HUES6 (cell line): ENCODE data around the gene GPR42.

Experiments
- H3K27ac ChIP-seq: 2 replicates; pipeline ENCODE4 v1.7.0; 2013; ENCODE audit warnings: low read depth, mild to moderate bottlenecking, low read length, inconsistent platforms
- H3K27me3 ChIP-seq: 2 replicates; pipeline ENCODE4 v1.6.1; 2013; ENCODE audit warnings: low read length; ENCODE audit not compliant: control insufficient read depth, insufficient read depth
- H3K36me3 ChIP-seq: 2 replicates; pipeline ENCODE4 v1.6.1; 2013; ENCODE audit warnings: low read length; ENCODE audit not compliant: control insufficient read depth, insufficient read depth
- H3K4me1 ChIP-seq: 2 replicates; pipeline ENCODE4 v1.6.1; 2013; ENCODE audit warnings: low read length; ENCODE audit not compliant: control insufficient read depth, insufficient read depth
- H3K4me3 ChIP-seq: 2 replicates; pipeline ENCODE4 v1.5.1; 2013; ENCODE audit warnings: low read depth, low read length
- H3K9ac ChIP-seq: one replicate; pipeline ENCODE4 v1.6.1; 2013; ENCODE audit warnings: mild to moderate bottlenecking, low read length
- H3K9me3 ChIP-seq: 2 replicates; pipeline ENCODE4 v1.6.1; 2013; ENCODE audit warnings: low read depth, low read length; ENCODE audit not compliant: control insufficient read depth, insufficient read depth

The GPR42 gene

GRCh38 chr19:35370722-35371121 lies at the start of gene GPR42:
Gene GPR42 (plus strand): TSS chr19:35371068. CDS start chr19:35371360, 292 bp downstream.
- no peaks in the 10 kb centered on the region for H3K4me1 ChIP-seq
- no peak within 1 kb of the TSS for H3K27ac ChIP-seq
- no peaks in the 10 kb centered on the region; the same call in 1 of the 2 replicates for H3K27me3 ChIP-seq
- H3K9me3 ChIP-seq = peaks cover 7% of the 10 kb centered on the region
- H3K4me3 ChIP-seq = no peak within 1 kb of the TSS
- no peak within 1 kb of the TSS for H3K9ac ChIP-seq
- H3K36me3 ChIP-seq = no peaks in the 10 kb centered on the region

GRCh38 chr19:35321291-35321690 lies 49.6 kb upstream of the GPR42 start:
- peaks cover 5% of the 10 kb centered on the region for H3K9me3 ChIP-seq
- H3K4me1 ChIP-seq = peaks cover 3% of the 10 kb centered on the region; the same call in 1 of the 2 replicates

GRCh38 chr19:35322014-35322413 lies 48.9 kb upstream of the GPR42 start:
- Histone ChIP-seq H3K36me3 (no peaks in the 10 kb centered on the region), H3K4me3 (no peak overlapping the region), H3K27ac (no peak overlapping the region), H3K27me3 (no peaks in the 10 kb centered on the region), H3K9ac (no peak overlapping the region), H3K4me1 (peaks cover 3% of the 10 kb centered on the region; the same call in 1 of the 2 replicates), H3K9me3 (peaks cover 5% of the 10 kb centered on the region)

More at GRCh38 chr19:35321291-35321690, 49.6 kb upstream of the GPR42 start:
- H3K27me3 ChIP-seq = no peaks in the 10 kb centered on the region
- no peaks in the 10 kb centered on the region for H3K36me3 ChIP-seq
- no peak overlapping the region for H3K9ac ChIP-seq
- no peak overlapping the region for H3K4me3 ChIP-seq
- no peak overlapping the region for H3K27ac ChIP-seq

- Histone ChIP-seq H3K4me1 (peaks cover 9% of the 10 kb centered on the region; the same call in 1 of the 2 replicates), H3K9me3 (no peaks in the 10 kb centered on the region), H3K36me3 (no peaks in the 10 kb centered on the region), H3K27me3 (no peaks in the 10 kb centered on the region), H3K27ac (no peak overlapping the region), H3K4me3 (no peak overlapping the region), H3K9ac (no peak overlapping the region)
Measured at GRCh38 chr19:35327642-35328041, 43.2 kb upstream of the GPR42 start.

- no peak within 1 kb of the TSS for H3K4me3 ChIP-seq
- H3K27me3 ChIP-seq = no peaks in the 10 kb centered on the region
- no peak within 1 kb of the TSS for H3K27ac ChIP-seq
- no peak within 1 kb of the TSS for H3K9ac ChIP-seq
- peaks cover 9% of the 10 kb centered on the region; the same call in 1 of the 2 replicates for H3K4me1 ChIP-seq
- no peaks in the 10 kb centered on the region for H3K36me3 ChIP-seq
- H3K9me3 ChIP-seq = no peaks in the 10 kb centered on the region
Measured at GRCh38 chr19:35328851-35329285, 42.0 kb upstream of the GPR42 start, which contains the start of gene CD22. Gene CD22 (plus strand): TSS chr19:35329187. CDS start chr19:35332041, 2,854 bp downstream.

GRCh38 chr19:35329323-35329722 lies 41.5 kb upstream of the GPR42 start:
- no peak overlapping the region for H3K4me3 ChIP-seq
- H3K4me1 ChIP-seq = peaks cover 9% of the 10 kb centered on the region; the same call in 1 of the 2 replicates
- H3K36me3 ChIP-seq = no peaks in the 10 kb centered on the region
- no peaks in the 10 kb centered on the region for H3K27me3 ChIP-seq
- no peak overlapping the region for H3K27ac ChIP-seq
- no peak overlapping the region for H3K9ac ChIP-seq
- H3K9me3 ChIP-seq = no peaks in the 10 kb centered on the region

- Histone ChIP-seq H3K27me3 (no peaks in the 10 kb centered on the region), H3K9me3 (no peaks in the 10 kb centered on the region), H3K4me3 (no peak overlapping the region), H3K9ac (no peak overlapping the region), H3K27ac (no peak overlapping the region), H3K4me1 (peaks cover 9% of the 10 kb centered on the region; the same call in 1 of the 2 replicates), H3K36me3 (no peaks in the 10 kb centered on the region)
Measured at GRCh38 chr19:35330475-35330874, 40.4 kb upstream of the GPR42 start.

GRCh38 chr19:35331551-35332214 lies 39.2 kb upstream of the GPR42 start:
- Histone ChIP-seq H3K27me3 (no peaks in the 10 kb centered on the region), H3K27ac (no peak overlapping the region), H3K4me3 (no peak overlapping the region), H3K9me3 (no peaks in the 10 kb centered on the region), H3K36me3 (no peaks in the 10 kb centered on the region), H3K4me1 (peaks cover 9% of the 10 kb centered on the region; the same call in 1 of the 2 replicates), H3K9ac (no peak overlapping the region)

- Histone ChIP-seq H3K9ac (no peak overlapping the region), H3K4me1 (peaks cover 9% of the 10 kb centered on the region; the same call in 1 of the 2 replicates), H3K27ac (no peak overlapping the region)
Measured at GRCh38 chr19:35332817-35333216, 38.1 kb upstream of the GPR42 start.

GRCh38 chr19:35334144-35334753 lies 36.6 kb upstream of the GPR42 start:
- Histone ChIP-seq H3K27ac (no peak overlapping the region), H3K4me3 (no peak overlapping the region), H3K27me3 (no peaks in the 10 kb centered on the region), H3K9me3 (no peaks in the 10 kb centered on the region), H3K36me3 (no peaks in the 10 kb centered on the region), H3K4me1 (0 out of 2 replicates have a peak, but pooled peaks cover 1% of the 10 kb centered on the region), H3K9ac (no peak overlapping the region)

More at GRCh38 chr19:35332817-35333216, 38.1 kb upstream of the GPR42 start:
- no peak overlapping the region for H3K4me3 ChIP-seq
- no peaks in the 10 kb centered on the region for H3K27me3 ChIP-seq
- H3K36me3 ChIP-seq = no peaks in the 10 kb centered on the region
- no peaks in the 10 kb centered on the region for H3K9me3 ChIP-seq
